Endometrial microvascular endothelial cells (primary cell): ENCODE results near the gene IGFBP7. TPM values are rescaled to one million over a fixed set of nuclear protein-coding genes. Genes with fewer than 3 reads are reported as not detected.

Experiments
- in situ Hi-C: cut with HindIII; loops from 2 replicates; pipeline ENCODE4 v1.10.0; 2017; ENCODE audit warnings: low sequenced_read_pairs, low pct_unique_long_range_greater_than_20kb; ENCODE audit errors: inconsistent ontology term
- total RNA-seq: library from RNA; depleted of rRNA; stranded (reverse); fragments of >200 nt; gene quantifications from one replicate; pipeline ENCODE4 v1.2.3, GENCODE V29; 2015; ENCODE audit errors: inconsistent ontology term

Gene IGFBP7
- total RNA-seq, 1 donor from 2014 or later = 602 TPM

DNA sequence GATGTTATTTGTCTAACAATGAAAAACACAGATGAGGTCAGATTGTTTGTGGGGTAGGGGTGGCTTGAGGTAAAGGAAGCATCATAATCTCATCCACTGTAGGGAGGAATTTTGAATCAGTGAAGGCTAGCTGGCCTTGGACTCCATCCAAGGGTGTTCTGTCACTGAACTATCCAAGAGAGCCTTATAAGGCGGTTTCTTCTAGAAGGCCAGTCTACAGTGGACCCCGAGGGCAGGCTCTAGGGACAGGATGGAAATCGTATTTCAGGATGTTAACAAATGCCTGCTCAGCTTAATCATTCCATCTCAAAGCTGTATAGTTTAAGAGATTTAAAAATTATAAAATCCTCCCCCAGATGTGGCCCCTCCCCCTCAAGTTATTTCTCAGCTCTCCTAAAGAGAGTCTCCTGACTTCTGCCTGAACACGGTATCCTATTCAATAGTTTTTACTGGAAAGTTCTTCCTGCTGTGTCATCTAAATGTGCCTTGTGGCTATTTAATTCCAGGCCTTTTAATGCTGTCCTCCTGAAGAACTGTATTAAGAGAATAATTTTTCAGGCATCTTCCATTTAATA is 8.0 kb downstream of the IGFBP7 start:
- in situ Hi-C loops = no loop called here

DNA sequence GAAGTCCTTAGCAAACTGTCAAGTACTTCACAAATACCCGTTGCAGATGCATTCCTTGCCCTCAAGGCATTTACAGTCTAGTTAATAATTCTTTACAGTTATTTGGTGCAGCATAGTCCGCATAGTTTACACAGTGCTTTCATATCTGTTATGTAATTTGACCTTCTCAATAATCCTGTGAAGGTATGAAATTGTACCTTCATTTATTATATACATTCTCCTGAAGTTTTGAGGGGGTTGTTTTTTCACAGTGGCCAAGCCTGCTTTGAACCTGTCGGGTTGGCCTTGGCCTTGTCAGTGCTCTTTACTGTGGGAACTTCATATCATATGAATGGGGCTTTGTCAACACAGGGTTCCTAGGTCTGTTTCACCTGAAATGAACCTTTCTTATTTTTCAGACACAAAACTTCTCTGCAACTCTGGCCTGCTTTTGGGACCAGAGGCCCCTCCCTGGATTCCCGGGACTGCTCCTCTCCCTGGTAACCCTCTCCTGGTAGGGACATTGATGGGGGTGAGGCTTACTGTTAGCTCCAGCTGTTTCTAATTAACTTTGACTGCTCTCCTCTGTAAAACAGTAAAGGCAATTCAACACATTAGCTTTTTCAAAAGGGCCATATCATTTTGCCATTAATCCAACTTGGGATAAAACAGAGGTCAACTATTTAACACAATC is 9.1 kb downstream of the IGFBP7 start:
- in situ Hi-C loops = no loop called here

DNA sequence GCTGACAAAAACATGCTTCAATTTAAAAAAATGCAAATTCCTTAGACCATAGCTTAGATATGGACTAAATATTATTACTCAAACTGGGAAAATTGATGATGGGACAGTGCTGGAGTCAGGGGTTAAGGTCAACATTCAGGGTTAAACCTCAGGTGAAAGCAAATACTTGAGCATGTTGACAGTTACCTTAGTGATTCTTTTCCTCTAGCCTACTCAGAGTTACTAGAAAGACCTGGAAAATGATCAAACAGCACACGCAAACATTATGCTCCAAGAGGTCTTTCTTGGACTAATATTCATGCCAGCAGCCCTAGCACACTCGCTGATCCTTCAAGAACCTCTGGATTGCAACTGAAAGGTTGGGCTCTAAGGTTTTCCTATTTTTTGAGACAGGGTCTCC is 10.8 kb downstream of the IGFBP7 start:
- in situ Hi-C loops = no loop called here

DNA sequence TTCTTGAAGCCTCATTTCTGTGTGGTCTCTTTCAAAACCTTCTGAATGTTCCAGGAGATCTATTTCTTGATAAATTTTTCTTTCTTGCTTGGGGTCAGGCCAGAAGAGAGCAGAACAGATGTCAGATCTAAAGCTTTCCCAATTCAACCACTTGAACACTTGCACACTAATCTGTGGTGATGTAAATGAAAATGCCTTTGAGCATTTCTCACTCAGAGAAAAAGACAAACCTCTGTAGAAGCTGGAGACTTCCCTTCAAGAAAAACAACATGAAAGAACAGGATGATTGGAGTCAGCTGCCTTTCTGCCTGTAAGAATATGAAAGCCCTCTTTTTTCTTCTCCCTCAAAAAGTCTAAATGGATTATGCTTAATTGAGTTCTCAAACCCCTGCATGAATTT is 11.2 kb downstream of the IGFBP7 start:
- in situ Hi-C loops = no loop called here

DNA sequence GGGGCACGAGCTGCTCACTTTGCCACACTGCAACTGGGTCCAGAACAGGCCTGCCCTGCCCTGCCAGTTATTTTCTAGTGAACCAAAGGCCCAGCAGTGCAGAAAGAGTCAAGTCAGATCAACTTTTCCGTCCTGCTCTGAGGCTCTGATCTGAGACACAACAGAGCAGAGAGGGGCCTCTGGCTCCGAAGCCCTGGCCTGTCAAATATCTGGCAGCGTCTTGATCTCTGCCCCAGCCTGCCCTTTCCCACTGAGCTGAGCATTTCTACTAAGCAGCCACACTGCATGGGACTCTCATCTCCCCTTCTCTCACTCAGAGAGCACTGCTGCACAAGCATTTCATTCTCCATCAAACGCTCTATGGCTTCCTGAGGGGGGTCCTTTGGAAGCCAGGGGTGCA is 11.8 kb downstream of the IGFBP7 start:
- in situ Hi-C loops = no loop called here

DNA sequence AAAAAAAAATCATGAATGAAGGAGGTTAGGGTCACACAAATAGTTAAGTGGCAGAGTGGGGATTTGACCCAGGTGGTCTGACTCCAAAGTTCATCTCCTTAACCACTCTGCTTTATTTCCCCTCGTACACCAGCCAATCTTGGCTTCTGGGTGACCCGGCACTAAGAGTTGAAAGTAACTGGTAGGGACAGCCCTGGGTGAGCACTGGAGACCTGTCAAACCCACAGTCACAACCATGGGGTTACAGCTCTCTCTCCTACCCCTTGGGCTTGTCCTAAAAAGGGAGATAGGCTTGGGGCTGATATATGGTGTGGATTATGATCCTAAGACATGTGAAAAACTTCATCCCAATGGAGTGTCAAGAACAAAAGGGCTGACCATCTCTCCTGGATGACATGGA is 12.5 kb downstream of the IGFBP7 start:
- in situ Hi-C loops = no loop called here

DNA sequence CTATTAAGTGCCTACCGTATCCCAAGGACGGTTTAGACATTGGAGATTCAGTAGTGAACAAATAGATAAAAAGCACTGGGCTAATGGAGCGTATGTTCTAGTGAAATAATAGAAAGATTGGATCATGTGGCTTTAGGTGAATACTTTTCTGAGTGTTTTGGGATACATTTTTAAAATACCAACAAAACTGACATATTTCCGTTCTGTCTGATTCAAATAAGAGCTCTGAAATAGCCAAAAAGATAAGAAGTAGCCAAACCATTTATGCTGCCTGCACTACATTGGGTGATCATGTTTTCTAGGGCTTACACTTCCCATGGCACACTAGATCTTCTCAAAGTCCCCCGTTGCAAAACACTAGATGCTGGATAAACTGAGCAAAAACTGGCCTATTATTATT is 14.2 kb downstream of the IGFBP7 start:
- in situ Hi-C loops = no loop called here

DNA sequence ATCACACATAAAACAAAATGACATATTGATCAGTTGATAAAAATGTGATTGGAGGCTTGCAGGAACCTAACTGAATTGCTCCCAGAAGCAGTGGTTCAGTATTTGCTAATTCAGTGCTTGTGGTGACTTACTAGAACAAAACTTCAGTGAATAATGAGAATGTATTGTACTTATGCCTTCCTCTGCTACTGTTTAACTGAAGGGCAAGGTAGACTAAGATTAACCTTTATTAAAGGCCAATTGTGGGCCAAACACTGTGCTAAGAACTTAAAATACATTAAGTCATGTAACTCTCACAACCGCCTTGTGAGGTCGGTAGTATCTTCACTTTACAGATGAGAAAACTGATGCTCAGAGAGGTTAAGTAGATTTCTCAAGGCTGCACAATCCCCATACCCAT is 14.9 kb downstream of the IGFBP7 start:
- in situ Hi-C loops = no loop called here

DNA sequence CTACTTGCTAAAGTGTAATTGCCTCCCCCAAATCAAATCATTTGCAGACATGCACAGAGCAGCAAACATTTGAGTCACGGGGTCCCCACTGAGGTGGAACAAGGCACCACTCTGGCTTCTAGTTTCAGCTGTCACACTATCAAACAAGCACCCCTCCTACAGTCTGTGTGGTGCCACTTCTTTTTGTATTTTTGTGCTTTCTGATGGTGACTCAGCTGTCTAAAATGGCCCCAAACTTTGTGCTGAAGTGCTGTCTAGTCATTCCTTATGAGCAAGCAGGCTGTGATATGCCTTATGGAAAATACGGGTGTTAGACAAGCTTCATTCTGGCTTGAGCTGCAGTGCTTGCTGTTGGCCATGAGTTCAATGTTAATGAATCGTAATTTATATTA is 15.4 kb downstream of the IGFBP7 start:
- in situ Hi-C loops = no loop called here

DNA sequence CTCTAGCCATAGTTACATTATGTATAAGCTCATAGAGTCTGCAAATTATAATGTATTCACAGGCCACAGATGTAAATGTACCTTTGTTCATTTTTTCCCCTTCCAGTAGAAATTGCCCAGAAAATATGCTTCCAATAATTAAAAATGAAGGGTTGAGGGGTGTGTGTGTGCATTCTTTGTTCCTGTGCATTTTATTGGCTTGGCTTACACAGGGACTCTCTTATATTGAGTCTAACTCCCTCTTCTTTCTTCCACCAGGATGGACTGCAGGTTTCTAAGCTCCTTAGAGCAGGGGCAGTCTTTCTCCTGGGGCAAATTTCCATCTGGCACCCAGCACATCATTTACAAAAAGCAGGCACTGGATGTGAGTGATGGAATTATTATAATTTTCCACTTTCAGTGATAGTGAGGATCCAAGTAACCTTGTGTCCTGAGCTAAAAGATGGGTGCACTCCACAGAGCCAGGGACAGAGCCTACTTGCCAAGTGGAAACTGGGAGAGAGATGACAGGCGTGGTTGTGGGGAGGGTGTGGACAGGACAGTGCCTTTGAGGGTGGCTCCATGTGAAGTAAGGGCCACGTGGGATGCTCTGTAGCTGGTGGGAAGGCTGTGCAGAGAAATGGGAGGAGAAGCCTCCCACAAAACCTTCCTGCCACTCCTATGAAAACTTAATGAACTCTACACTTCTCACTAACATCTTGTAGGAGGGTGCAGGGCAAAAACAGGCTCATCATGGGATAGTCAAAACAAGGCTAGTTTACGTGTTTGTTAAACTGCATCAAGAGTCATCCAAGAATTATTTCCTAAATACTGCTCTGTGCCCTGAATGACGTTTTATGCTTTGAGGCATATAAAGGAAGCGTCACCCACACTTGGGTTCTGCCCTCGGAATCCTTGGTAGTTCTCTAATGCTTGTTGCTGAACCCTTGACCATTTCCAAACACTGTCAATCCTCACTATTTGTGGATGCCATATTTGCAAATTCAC is 16.0 kb downstream of the IGFBP7 start:
- in situ Hi-C loops = no loop called here

DNA sequence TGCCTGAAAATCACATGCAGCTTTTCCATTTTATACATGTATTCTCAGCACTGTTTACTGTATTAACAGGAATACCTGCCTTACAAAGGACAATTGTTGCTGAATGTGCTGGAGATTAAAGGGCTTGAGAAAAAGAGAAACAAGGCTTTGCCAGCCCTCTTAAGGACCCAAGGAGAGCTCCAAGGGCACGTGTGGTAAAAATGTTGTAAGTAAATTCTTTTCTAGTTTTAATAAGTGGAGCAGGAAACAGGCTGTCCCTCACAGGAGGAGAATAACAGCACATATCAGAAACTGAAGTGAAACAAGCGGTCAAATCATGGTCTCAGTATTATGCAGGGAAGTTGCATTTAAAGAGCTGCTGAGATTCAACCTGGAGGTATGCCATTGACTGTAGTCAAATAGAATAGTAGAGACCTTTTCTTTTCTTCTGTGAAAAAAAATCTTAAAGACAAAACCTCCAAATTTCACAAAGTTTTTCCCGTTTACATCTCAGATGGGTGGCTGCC is 18.5 kb downstream of the IGFBP7 start:
- in situ Hi-C loops = no loop called here

DNA sequence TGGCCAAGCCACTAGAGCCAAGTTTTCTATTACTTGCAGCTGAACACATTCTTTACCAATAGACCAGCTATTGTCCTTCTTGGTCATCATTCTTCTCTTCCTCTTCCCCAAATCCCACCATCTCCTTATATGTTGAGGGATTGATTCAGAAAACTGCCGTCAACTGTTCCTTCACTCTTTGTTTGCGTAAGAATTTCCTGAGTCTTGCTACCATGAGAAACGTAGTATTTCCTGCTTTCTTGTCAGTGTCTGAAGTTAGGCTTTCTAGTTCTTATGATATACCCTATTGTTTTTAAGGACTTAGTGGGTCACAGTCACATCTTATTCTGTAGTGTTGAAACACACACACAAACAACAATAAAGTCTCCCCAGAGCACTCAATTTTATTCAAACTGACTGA is 20.1 kb downstream of the IGFBP7 start:
- in situ Hi-C loops = no loop called here

DNA sequence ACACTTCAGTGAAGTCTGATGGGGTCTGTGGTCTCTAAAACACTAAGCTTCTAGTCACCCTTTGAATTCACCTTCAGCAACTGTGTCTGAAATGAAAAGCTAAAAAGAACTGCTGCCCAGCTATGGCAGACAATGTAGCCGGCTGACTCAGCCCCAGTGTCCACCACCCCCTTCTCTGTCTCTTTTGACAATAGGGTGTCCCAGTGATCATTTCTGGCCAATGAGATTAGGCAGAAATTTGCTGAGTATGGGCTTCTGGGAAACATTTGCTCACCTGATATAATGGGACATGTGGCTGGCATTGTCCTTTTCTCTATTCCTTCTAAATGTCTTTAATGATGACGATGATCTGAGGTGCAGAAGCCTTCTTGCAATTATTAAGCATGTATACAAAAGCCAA is 20.6 kb downstream of the IGFBP7 start:
- in situ Hi-C loops = no loop called here

DNA sequence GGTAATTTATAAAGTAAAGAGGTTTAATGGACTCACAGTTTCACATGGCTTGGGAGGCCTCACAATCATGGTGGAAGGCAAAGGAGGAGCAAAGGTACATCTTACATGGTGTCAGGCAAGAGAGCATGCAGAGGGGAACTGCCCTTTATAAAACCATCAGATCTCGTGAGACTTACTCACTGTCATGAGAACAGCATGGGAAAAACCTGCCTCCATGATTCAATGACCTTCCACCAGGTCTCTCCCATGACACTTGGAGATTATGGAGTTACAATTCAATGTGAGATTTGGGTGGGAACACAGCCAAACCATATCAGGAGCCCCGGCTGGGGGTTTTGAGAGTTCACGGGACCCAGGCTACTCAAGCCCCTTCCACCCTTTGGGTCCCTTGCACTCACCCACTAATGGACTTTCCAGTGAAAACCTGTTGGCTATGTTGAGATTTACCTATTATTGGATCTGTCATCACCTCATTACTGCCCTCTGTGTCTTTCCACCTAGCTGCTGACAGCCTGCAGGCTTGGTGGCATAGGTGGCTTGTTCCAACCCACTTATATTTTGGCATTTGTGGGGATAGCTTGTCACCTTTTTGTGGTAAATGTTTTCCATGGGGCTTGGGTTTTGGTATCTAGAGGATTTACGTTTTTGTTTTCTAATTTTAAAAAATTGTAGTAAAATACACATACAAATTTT is 24.0 kb downstream of the IGFBP7 start:
- in situ Hi-C loops = no loop called here

DNA sequence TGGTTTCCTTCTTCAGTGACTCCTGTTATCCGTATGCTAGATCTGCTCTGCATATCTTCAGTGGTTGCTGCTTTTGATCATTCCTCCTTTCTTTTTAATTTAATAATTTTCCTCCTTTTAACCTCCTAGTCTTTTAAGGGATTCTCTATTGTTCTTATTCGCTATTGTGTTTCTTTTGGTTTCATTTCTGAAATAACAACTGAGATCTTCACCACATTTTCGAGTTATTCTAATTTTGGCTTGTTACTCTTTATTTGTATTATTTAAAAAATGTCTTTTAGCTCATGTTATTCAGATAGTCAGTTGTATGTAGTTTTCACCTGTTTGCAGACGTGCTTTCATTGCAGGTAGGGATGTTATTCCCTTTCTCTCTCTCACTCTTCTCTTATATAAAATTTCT is 24.9 kb downstream of the IGFBP7 start:
- in situ Hi-C loops = no loop called here

DNA sequence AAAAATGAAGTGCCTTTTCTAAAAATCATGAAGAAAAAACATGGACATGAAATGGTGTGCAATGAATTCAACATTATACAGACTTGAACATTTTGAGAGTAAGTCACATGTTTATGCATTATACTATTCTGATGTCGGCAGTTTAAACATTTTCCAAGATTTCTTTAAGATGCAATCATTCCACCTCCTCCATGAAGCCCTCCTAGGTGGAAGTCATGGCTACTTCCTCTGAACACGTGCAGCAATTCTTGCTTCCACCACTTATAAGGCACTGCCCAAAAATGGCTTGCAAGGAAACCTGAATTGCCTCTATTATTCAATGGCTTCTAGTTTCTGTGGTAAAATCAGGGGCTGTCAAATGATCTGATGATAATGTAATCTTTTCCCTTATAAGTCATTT is 25.8 kb downstream of the IGFBP7 start:
- in situ Hi-C loops = no loop called here

DNA sequence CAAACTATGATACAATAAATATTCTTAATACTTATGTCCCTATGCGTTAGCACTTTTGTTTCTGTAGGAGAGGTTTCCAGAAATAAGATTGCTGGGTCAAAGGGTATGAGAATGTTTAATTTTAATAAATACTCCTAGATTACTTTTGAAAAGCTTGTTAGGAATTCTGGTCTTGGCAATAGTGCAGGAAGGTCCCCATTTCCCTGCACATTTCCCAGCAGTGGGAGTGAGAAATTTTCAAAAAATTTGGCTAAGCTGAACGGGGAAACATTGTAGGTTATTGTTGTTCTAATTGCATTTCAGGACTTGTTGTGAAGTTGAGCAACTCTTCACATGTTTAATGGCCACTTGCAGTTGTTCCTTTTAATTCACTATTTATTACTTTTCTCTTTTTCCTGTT is 27.1 kb downstream of the IGFBP7 start:
- in situ Hi-C loops = no loop called here

DNA sequence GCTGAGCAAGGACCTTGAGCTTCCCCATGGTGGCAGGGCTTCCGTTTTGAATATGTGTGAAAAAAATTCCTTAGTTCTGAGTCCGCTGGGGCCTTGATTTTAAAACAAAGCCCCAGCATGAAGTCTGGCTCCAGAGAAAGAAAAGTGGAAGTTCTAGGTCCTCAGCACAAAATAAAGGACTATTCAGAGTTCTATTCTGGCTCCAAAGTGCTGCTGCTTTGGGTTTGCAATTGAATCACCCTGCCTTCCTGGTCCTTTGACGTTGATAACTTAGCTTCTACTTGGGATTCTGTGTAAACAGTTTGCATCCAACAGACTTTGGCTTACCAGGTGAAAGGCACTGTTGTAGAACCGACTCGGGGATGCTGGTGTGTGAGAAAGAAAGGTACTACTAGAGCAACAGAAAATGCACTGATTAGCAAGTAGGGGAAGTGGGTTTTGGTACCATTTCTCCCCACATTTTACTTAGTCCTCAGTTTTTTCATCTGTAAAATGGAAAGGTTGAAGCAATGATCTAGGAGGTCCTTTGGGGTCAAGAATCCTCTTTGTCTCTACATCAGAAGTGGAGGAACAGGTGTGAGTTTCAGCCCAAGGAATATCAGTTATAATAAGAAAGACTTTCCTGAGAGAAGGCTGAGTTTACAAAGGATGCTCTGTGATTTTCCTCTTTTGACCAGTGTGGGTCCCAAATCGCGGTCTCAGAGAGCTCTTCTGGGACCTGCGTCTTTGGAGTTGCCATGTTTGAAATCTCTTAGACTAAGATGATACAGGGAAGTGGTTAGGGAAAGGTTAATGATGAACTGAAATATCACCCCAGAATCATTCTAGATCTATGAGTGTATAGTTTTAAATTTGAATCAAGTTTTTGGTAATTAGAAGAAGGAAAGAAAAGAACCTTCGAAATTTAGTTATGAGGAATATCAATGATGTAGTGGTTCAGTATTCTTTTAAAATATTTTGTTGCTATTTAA is 28.2 kb downstream of the IGFBP7 start:
- in situ Hi-C loops = no loop called here
